ENCODE data around the gene SLC26A9.

SLC26A9 gene

DNA sequence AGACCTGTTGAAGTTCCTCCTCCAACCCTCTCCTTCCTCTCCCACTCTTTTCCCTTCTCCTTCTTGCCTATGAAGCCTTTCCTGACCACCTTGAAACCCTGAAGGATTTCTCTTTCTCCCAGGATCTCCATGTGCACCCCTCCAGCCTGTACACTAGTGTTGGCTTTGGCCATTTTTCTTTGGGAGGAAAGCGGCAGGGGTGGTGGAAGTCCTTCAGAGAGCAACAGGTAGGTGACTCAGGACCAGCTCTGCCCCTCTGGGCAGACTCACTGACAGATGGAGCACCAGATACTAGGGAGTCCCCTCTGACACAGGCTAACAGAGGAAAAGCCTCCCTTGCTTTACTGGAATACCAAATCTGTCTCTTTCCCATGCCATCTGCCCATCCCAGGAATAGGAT lies 4.6 kb downstream of the SLC26A9 start:
- no peaks in the 10 kb centered on the region for H3K36me3 ChIP-seq (ENCODE audit: control insufficient read depth in 5 of 5, insufficient read depth in 5 of 5, low read length in 5 of 5)
- H3K4me1 ChIP-seq (ENCODE audit: control insufficient read depth in 5 of 5, insufficient read depth in 5 of 5, low read length in 5 of 5): peaks cover 0 to 8% (median 0%) of the 10 kb centered on the region in 5 donors
- H3K9me3 ChIP-seq (ENCODE audit: control insufficient read depth in 5 of 5, low read length in 5 of 5): no peaks in the 10 kb centered on the region
- no peak overlapping the region for H3K27ac ChIP-seq (ENCODE audit: low read depth, low read length)
- no peak overlapping the region for H3K9ac ChIP-seq (ENCODE audit: low read length in 5 of 5)
- peaks cover 9 to 30% (median 13%) of the 10 kb centered on the region in 5 donors for H3K27me3 ChIP-seq (ENCODE audit: control insufficient read depth in 5 of 5, insufficient read depth in 4 of 5, low read length in 5 of 5)
- H3K4me3 ChIP-seq (ENCODE audit: low read depth in 1 of 5, low read length in 5 of 5): no peak overlapping the region

DNA sequence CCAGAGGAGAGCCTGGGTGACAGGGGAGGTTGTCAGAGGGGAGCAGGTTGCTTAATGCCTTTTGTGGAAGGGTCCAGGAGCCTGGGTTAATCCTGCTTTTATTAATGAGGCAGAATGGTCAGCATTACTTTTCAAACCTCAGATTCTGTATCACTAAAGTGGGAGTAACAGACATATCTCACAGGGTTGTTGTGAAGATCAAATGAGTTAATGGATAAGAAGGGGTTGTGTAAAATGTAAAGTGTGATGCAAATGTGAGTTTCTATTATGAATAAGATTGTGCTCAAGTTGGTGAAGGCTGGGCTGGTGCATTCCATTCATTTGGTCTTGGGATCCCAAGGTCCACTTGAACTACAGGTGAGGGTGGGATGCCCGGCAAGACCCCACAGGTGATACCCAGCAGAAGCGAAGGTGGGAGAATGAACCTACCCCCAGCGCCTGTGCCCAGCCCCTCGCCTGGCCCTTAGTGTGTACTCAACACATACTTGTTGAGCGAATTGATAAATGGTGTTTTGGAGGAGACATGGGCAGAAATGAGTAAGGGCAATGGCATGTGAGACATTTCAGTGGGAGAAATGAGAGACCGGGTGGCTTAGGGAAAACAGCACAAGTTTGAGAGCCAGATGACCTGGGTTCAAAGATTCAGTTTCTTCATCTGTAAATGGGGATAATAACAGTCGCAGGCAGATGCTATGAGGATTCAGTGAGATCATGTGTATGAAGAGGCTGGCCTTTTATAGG lies 6.2 kb downstream of the SLC26A9 start:
- Histone ChIP-seq H3K4me3 (ENCODE audit: low read depth in 1 of 5, low read length in 5 of 5) (no peak overlapping the region), H3K4me1 (ENCODE audit: control insufficient read depth in 5 of 5, insufficient read depth in 5 of 5, low read length in 5 of 5) (peaks cover 0 to 10% (median 0%) of the 10 kb centered on the region in 5 donors), H3K9me3 (ENCODE audit: control insufficient read depth in 5 of 5, low read length in 5 of 5) (no peaks in the 10 kb centered on the region), H3K27me3 (ENCODE audit: control insufficient read depth in 5 of 5, insufficient read depth in 4 of 5, low read length in 5 of 5) (peaks cover 0 to 22% (median 7%) of the 10 kb centered on the region in 5 donors), H3K36me3 (ENCODE audit: control insufficient read depth in 5 of 5, insufficient read depth in 5 of 5, low read length in 5 of 5) (no peaks in the 10 kb centered on the region), H3K9ac (ENCODE audit: low read length in 5 of 5) (no peak overlapping the region), H3K27ac (ENCODE audit: low read depth, low read length) (no peak overlapping the region)

DNA sequence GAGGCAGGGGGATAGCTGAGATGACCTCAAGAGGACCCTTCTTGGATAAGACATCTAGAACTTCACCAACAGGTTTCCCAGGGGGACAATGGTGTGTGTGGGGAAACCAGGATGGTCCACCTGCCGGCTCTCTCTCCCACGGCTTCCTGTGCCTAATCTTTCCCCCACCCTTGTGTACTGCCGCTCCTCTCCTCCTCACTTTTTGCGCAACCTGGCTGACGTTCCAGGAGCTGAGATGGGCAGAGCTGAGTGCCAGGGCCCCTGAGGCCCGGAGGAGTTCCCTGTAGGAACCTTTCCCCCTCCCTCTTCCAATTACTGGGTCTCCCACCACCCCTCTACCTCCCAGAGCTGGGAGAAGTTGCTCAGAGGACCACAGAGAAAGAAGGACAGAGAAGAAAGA lies 6.9 kb downstream of the SLC26A9 start:
- no peak overlapping the region for H3K4me3 ChIP-seq (ENCODE audit: low read depth in 1 of 5, low read length in 5 of 5)
- no peaks in the 10 kb centered on the region for H3K9me3 ChIP-seq (ENCODE audit: control insufficient read depth in 5 of 5, low read length in 5 of 5)
- no peaks in the 10 kb centered on the region for H3K36me3 ChIP-seq (ENCODE audit: control insufficient read depth in 5 of 5, insufficient read depth in 5 of 5, low read length in 5 of 5)
- no peak overlapping the region for H3K9ac ChIP-seq (ENCODE audit: low read length in 5 of 5)
- no peak overlapping the region for H3K27ac ChIP-seq (ENCODE audit: low read depth, low read length)
- peaks cover 4 to 22% (median 5%) of the 10 kb centered on the region in 5 donors for H3K27me3 ChIP-seq (ENCODE audit: control insufficient read depth in 5 of 5, insufficient read depth in 4 of 5, low read length in 5 of 5)
- H3K4me1 ChIP-seq (ENCODE audit: control insufficient read depth in 5 of 5, insufficient read depth in 5 of 5, low read length in 5 of 5): peaks cover 0 to 10% (median 0%) of the 10 kb centered on the region in 5 donors

DNA sequence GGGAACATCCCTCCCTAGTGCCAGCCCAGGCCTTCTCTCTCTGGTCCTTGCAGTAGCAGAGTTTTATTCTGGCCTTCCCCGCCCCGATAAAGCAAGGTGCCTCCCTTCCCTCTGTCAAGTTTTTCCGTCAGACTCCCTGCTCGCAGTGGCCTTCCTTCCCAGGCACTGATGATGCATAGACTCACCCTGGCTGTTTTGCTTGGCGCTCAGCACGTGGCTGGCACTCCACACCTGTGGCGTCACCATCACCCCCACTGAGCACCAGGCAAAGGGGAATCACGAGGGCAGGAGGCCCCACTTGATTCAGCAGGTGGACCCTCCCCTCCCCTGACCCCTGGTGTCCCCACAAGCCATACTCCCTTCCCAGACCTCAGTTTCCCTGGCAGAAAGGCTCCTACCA lies 7.4 kb downstream of the SLC26A9 start:
- no peak overlapping the region for H3K9ac ChIP-seq (ENCODE audit: low read length in 5 of 5)
- no peaks in the 10 kb centered on the region for H3K36me3 ChIP-seq (ENCODE audit: control insufficient read depth in 5 of 5, insufficient read depth in 5 of 5, low read length in 5 of 5)
- no peak overlapping the region for H3K27ac ChIP-seq (ENCODE audit: low read depth, low read length)
- peaks cover 0 to 10% (median 0%) of the 10 kb centered on the region in 5 donors for H3K4me1 ChIP-seq (ENCODE audit: control insufficient read depth in 5 of 5, insufficient read depth in 5 of 5, low read length in 5 of 5)
- H3K9me3 ChIP-seq (ENCODE audit: control insufficient read depth in 5 of 5, low read length in 5 of 5): no peaks in the 10 kb centered on the region
- H3K4me3 ChIP-seq (ENCODE audit: low read depth in 1 of 5, low read length in 5 of 5): no peak overlapping the region
- peaks cover 4 to 22% (median 5%) of the 10 kb centered on the region in 5 donors for H3K27me3 ChIP-seq (ENCODE audit: control insufficient read depth in 5 of 5, insufficient read depth in 4 of 5, low read length in 5 of 5)

DNA sequence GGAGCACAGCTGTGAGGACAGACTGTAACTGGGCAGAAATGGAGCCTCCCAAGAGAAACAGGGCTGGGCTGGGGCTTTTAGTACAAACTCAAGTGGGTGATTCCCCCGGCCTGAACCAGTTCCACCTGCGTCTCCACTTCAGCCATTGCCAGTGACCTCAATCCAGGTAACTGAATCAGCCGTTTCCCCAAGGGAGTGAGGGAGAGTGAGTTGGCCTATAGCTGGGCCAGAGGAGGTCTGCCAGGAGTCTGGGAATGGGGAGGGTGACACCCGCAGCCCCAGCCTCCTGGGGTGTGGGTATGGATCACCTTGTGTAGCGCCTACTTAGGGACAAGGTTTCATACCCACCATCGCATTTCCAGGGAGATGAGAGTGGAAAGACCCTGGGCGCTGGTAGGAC lies 8.5 kb downstream of the SLC26A9 start:
- no peak overlapping the region for H3K9ac ChIP-seq (ENCODE audit: low read length in 5 of 5)
- no peak overlapping the region for H3K4me3 ChIP-seq (ENCODE audit: low read depth in 1 of 5, low read length in 5 of 5)
- H3K9me3 ChIP-seq (ENCODE audit: control insufficient read depth in 5 of 5, low read length in 5 of 5): no peaks in the 10 kb centered on the region
- H3K4me1 ChIP-seq (ENCODE audit: control insufficient read depth in 5 of 5, insufficient read depth in 5 of 5, low read length in 5 of 5): peaks cover 0 to 10% (median 0%) of the 10 kb centered on the region in 5 donors
- peaks cover 2 to 19% (median 5%) of the 10 kb centered on the region in 5 donors for H3K27me3 ChIP-seq (ENCODE audit: control insufficient read depth in 5 of 5, insufficient read depth in 4 of 5, low read length in 5 of 5)
- H3K36me3 ChIP-seq (ENCODE audit: control insufficient read depth in 5 of 5, insufficient read depth in 5 of 5, low read length in 5 of 5): no peaks in the 10 kb centered on the region
- no peak overlapping the region for H3K27ac ChIP-seq (ENCODE audit: low read depth, low read length)

DNA sequence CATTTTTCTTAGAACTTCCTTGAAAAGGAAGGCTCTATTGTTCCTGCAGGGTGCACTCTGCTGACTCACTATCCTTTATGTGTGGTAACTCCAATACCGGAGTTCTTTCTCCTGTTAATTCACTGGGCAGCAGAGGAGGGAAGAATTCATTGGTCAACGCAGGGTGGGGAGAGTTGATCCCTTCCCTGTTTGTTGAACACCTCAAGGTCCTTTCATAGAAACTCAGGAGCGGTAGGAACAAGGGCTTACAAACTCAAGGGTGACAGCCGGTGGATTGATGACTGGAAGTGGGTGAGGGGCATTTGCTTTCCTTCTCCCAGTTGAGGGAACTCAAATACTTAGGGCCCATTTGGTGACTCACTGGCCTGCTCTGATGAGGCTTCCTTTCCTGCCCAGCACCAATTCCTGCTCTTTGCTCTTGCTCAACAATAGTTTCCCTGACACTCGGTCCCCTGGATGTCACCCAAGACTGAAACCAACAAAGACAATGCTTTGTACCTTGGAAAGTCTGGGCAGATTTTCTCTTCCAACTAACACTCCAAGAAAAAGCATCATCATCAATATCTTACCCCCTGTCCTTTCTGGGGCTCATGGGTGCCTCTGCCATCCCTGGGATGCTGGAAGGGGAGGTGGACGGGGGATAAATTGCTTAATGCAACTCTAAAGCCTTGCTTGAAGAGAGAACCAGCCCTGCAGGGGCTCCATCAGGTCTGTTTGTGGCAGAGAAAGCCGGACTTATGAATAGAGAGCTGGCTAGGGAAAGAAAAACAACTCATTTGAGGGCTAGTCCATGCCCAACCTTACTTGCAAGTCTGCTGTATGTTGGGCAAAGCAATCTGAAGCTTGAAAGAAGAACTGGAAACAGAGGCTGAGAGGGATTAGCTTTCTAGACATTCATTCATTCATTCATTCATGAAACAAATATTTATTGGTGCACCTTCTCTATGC lies 9.3 kb downstream of the SLC26A9 start:
- no peak overlapping the region for H3K9ac ChIP-seq (ENCODE audit: low read length in 5 of 5)
- H3K9me3 ChIP-seq (ENCODE audit: control insufficient read depth in 5 of 5, low read length in 5 of 5): no peaks in the 10 kb centered on the region
- H3K4me3 ChIP-seq (ENCODE audit: low read depth in 1 of 5, low read length in 5 of 5): no peak overlapping the region
- no peaks in the 10 kb centered on the region for H3K36me3 ChIP-seq (ENCODE audit: control insufficient read depth in 5 of 5, insufficient read depth in 5 of 5, low read length in 5 of 5)
- H3K4me1 ChIP-seq (ENCODE audit: control insufficient read depth in 5 of 5, insufficient read depth in 5 of 5, low read length in 5 of 5): peaks cover 0 to 10% (median 0%) of the 10 kb centered on the region in 5 donors
- H3K27ac ChIP-seq (ENCODE audit: low read depth, low read length): no peak overlapping the region
- peaks cover 2 to 15% (median 10%) of the 10 kb centered on the region in 5 donors for H3K27me3 ChIP-seq (ENCODE audit: control insufficient read depth in 5 of 5, insufficient read depth in 4 of 5, low read length in 5 of 5)

DNA sequence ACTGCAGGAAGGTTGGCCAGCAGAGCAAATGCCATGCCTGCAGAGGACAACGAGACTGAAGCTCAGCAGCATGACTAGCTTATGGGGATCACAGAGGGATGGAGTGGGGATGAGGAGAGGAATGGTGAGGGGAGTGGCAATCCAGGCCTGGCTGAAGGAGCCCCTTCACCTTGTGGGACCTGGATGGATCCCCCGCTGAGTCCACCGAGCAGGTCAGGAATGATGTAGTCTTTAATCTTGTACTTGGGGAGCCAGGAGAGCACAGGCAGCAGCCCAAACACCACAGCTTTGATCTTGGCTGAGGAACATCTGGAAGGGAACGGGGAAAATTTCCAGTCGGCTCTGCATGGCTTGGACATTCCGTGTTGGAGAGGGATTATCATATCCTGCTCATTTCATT lies 10.5 kb downstream of the SLC26A9 start:
- H3K4me3 ChIP-seq (ENCODE audit: low read depth in 1 of 5, low read length in 5 of 5): no peak overlapping the region
- H3K9ac ChIP-seq (ENCODE audit: low read length in 5 of 5): no peak overlapping the region
- peaks cover 0 to 10% (median 0%) of the 10 kb centered on the region in 5 donors for H3K4me1 ChIP-seq (ENCODE audit: control insufficient read depth in 5 of 5, insufficient read depth in 5 of 5, low read length in 5 of 5)
- no peaks in the 10 kb centered on the region for H3K36me3 ChIP-seq (ENCODE audit: control insufficient read depth in 5 of 5, insufficient read depth in 5 of 5, low read length in 5 of 5)
- H3K27me3 ChIP-seq (ENCODE audit: control insufficient read depth in 5 of 5, insufficient read depth in 4 of 5, low read length in 5 of 5): peaks cover 4 to 15% (median 7%) of the 10 kb centered on the region in 5 donors
- H3K9me3 ChIP-seq (ENCODE audit: control insufficient read depth in 5 of 5, low read length in 5 of 5): no peaks in the 10 kb centered on the region
- no peak overlapping the region for H3K27ac ChIP-seq (ENCODE audit: low read depth, low read length)

DNA sequence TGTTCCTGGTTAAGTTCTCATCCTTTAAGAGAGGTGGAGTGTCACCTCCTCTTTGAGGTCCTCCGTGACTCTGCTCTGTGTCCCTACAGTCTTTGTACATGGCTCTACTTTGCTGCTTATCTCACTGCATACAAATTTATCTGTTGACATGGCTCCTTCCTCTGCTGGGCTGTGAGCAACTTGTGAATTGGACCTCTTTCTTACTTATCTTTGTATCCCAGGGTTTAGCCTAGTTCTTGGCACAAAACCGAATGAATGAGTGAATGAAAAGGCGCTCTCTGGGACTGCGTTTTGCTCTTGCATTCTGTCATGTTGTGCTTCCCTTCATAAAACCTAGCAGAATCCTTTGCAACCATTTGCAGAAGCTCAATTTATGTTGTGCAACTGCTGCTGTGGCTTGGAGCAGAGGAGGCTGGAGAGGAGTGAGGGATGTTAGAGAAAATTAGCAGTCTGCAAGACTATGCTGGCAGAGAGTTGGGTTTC lies 12.4 kb downstream of the SLC26A9 start:
- H3K9ac ChIP-seq (ENCODE audit: low read length in 5 of 5): no peak overlapping the region
- no peak overlapping the region for H3K4me3 ChIP-seq (ENCODE audit: low read depth in 1 of 5, low read length in 5 of 5)
- H3K27ac ChIP-seq (ENCODE audit: low read depth, low read length): no peak overlapping the region
- H3K9me3 ChIP-seq (ENCODE audit: control insufficient read depth in 5 of 5, low read length in 5 of 5): no peaks in the 10 kb centered on the region
- peaks cover 0 to 11% (median 0%) of the 10 kb centered on the region in 5 donors for H3K4me1 ChIP-seq (ENCODE audit: control insufficient read depth in 5 of 5, insufficient read depth in 5 of 5, low read length in 5 of 5)
- no peaks in the 10 kb centered on the region for H3K36me3 ChIP-seq (ENCODE audit: control insufficient read depth in 5 of 5, insufficient read depth in 5 of 5, low read length in 5 of 5)
- peaks cover 4 to 12% (median 7%) of the 10 kb centered on the region in 5 donors for H3K27me3 ChIP-seq (ENCODE audit: control insufficient read depth in 5 of 5, insufficient read depth in 4 of 5, low read length in 5 of 5)

DNA sequence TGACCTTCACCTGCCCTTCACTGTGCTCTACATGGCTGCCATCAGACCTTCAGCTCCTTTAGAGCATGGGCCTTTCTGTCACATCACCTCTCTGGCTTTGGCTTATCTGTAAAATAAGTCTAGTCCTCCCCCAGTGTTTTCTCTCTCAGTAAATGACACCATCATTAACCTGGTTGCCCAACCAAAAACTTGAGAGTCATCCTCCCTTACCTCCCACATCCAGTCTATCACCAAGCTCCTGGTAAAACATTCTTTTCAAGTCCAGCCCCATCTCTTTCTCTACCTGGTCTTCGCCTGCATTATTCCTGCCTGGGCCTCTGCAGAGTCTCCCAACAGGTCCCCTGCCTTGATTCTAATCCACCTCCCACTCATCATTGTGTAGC lies 13.1 kb downstream of the SLC26A9 start:
- H3K27ac ChIP-seq (ENCODE audit: low read depth, low read length): no peak overlapping the region
- H3K36me3 ChIP-seq (ENCODE audit: control insufficient read depth in 5 of 5, insufficient read depth in 5 of 5, low read length in 5 of 5): no peaks in the 10 kb centered on the region
- no peak overlapping the region for H3K4me3 ChIP-seq (ENCODE audit: low read depth in 1 of 5, low read length in 5 of 5)
- peaks cover 4 to 12% (median 7%) of the 10 kb centered on the region in 5 donors for H3K27me3 ChIP-seq (ENCODE audit: control insufficient read depth in 5 of 5, insufficient read depth in 4 of 5, low read length in 5 of 5)
- H3K9me3 ChIP-seq (ENCODE audit: control insufficient read depth in 5 of 5, low read length in 5 of 5): no peaks in the 10 kb centered on the region
- no peak overlapping the region for H3K9ac ChIP-seq (ENCODE audit: low read length in 5 of 5)
- H3K4me1 ChIP-seq (ENCODE audit: control insufficient read depth in 5 of 5, insufficient read depth in 5 of 5, low read length in 5 of 5): peaks cover 0 to 15% (median 0%) of the 10 kb centered on the region in 5 donors

All from subcutaneous abdominal adipose tissue (tissue), 5 donors.